NCI-H2171 (cell line): Measurements from ENCODE around the gene OGFOD2.
"Not testable (repeated sequence)": the region's sequence is repeated elsewhere in the genome, so short reads cannot be mapped to it uniquely, and the experiment has no call there.

ENCODE experiments used
- DNase-seq: peaks from one replicate; lab custom pipeline; 2025; lab: John Stamatoyannopoulos, UW

OGFOD2 gene

GRCh38 chr12:122974892-122975789, at the start of gene OGFOD2:
OGFOD2 (plus strand) TSS chr12:122975244; CDS start chr12:122975252, 8 bp downstream.
- DNase-seq, result peak; percentile 88

- no peak for DNase-seq
Observed at GRCh38 chr12:122927756-122928403, 47.2 kb upstream of the OGFOD2 start.

GRCh38 chr12:122928404-122929147, 46.5 kb upstream of the OGFOD2 start:
- peak; percentile 78 for DNase-seq

- DNase-seq, result no peak
Observed at GRCh38 chr12:122929148-122929538, 45.9 kb upstream of the OGFOD2 start.

GRCh38 chr12:122929812-122930211, 45.2 kb upstream of the OGFOD2 start:
- no peak for DNase-seq

- no peak for DNase-seq
Observed at GRCh38 chr12:122932207-122932606, 42.8 kb upstream of the OGFOD2 start.

GRCh38 chr12:122934722-122935121, 40.3 kb upstream of the OGFOD2 start:
- no peak for DNase-seq

- DNase-seq, result no peak
Observed at GRCh38 chr12:122935318-122935717, 39.7 kb upstream of the OGFOD2 start.

GRCh38 chr12:122937622-122938091, 37.4 kb upstream of the OGFOD2 start:
- DNase-seq, result no peak

- no peak for DNase-seq
Observed at GRCh38 chr12:122939125-122939524, 35.9 kb upstream of the OGFOD2 start.

- not testable (repeated sequence) for DNase-seq
Observed at GRCh38 chr12:122941351-122941750, 33.7 kb upstream of the OGFOD2 start.

GRCh38 chr12:122942637-122943036, 32.4 kb upstream of the OGFOD2 start:
- no peak for DNase-seq

- no peak for DNase-seq
Observed at GRCh38 chr12:122943196-122943595, 31.8 kb upstream of the OGFOD2 start.

- DNase-seq, result no peak
Observed at GRCh38 chr12:122944605-122945592, 30.1 kb upstream of the OGFOD2 start.

- DNase-seq, result no peak
Observed at GRCh38 chr12:122946690-122947341, 28.2 kb upstream of the OGFOD2 start.

GRCh38 chr12:122947352-122947792, 27.7 kb upstream of the OGFOD2 start:
- DNase-seq, result no peak

GRCh38 chr12:122948605-122949004, 26.4 kb upstream of the OGFOD2 start:
- DNase-seq, result no peak

- DNase-seq, result no peak
Observed at GRCh38 chr12:122949405-122949804, 25.6 kb upstream of the OGFOD2 start.

- DNase-seq, result no peak
Observed at GRCh38 chr12:122949816-122950675, 25.0 kb upstream of the OGFOD2 start.

GRCh38 chr12:122951406-122951805, 23.6 kb upstream of the OGFOD2 start:
- DNase-seq, result no peak
